K562 (cell line): ENCODE measurements around the gene SNX25. TPM values are rescaled to one million over a fixed set of nuclear protein-coding genes. Genes with fewer than 3 reads are reported as not detected.
A peak's percentile ranks its signal among the peaks of the same experiment; 100 is the strongest.

ENCODE experiments used
- CREB3 ChIP-seq: fragments of 450-650 bp; conservative IDR thresholded peaks from 2 replicates; pipeline ENCODE4 v1.6.1; 2016; ENCODE audit warnings: missing genetic modification characterization, low read depth, mild to moderate bottlenecking, missing compliant biosample characterization, moderate library complexity
- ELF1 ChIP-seq: fragments of 200-800 bp; sonication (Bioruptor generic); IDR thresholded peaks from 2 replicates; pipeline ENCODE4 v1.6.1; 2016; ENCODE audit warnings: missing genetic modification characterization, missing compliant biosample characterization
- EP400 ChIP-seq: fragments of 450-650 bp; IDR thresholded peaks from 2 replicates; pipeline ENCODE4 v1.6.1; 2017; ENCODE audit warnings: antibody characterized with exemption, mild to moderate bottlenecking, moderate library complexity
- GATAD2B ChIP-seq: fragments of 450-650 bp; IDR thresholded peaks from 2 replicates; pipeline ENCODE4 v1.6.1; 2017; ENCODE audit warnings: mild to moderate bottlenecking, borderline replicate concordance
- GTF2E2 ChIP-seq: fragments of 200-800 bp; sonication (Bioruptor generic); IDR thresholded peaks from 2 replicates; pipeline ENCODE4 v1.6.1; 2016; ENCODE audit warnings: missing genetic modification characterization, missing compliant biosample characterization
- SAFB ChIP-seq: fragments of 200-400 bp; formaldehyde crosslinking; IDR thresholded peaks from 2 replicates; pipeline ENCODE4 v1.6.1; 2017; ENCODE audit warnings: low read depth, low read length, borderline replicate concordance
- SFPQ ChIP-seq: fragments of 200-400 bp; formaldehyde crosslinking; IDR thresholded peaks from 2 replicates; pipeline ENCODE4 v1.6.1; 2017; ENCODE audit warnings: mild to moderate bottlenecking, low read depth, low read length, moderate library complexity
- TFAP4 ChIP-seq: sonication (generic); formaldehyde crosslinking; IDR thresholded peaks from 2 replicates; pipeline ENCODE4 v1.8.0; 2022; ENCODE audit warnings: missing genetic modification reagents, mild to moderate bottlenecking, moderate library complexity, borderline replicate concordance
- ZBTB7A ChIP-seq: IDR thresholded peaks from 2 replicates; pipeline ENCODE4 v1.6.1; 2011; ENCODE audit warnings: low read depth, mild to moderate bottlenecking, low read length, moderate library complexity, borderline replicate concordance; ENCODE audit not compliant: control insufficient read depth
- ZNF592 ChIP-seq: fragments of 450-650 bp; IDR thresholded peaks from 2 replicates; pipeline ENCODE4 v1.6.1; 2017; ENCODE audit warnings: antibody characterized with exemption, mild to moderate bottlenecking
- polyA plus RNA-seq, 8 experiments: library from polyadenylated mRNA; depleted of rRNA in 4 of 8; stranded (reverse) in 5 of 8; unstranded in 3 of 8; fragments of >200 nt; fragmentation: Nextera tagmentation in 2 of 8; fragmentation: Illumina TruSeq in 1 of 8; extraction: Ambion mirVana in 2 of 8; extraction: Trizol in 1 of 8; gene quantifications; 2 replicates each; pipeline versions ENCODE4 v1.2.1 to v1.2.3, GENCODE V29; 2011 to 2014; ENCODE audit warnings: inconsistent platforms in 1 of 8, missing spikeins in 1 of 8
- total RNA-seq, 7 experiments: library from RNA; depleted of rRNA in 6 of 7; stranded (reverse); fragments of >200 nt in 6 of 7; fragmentation: Illumina TruSeq in 2 of 7; extraction: Trizol in 2 of 7; gene quantifications; 2 replicates each; pipeline versions ENCODE4 v1.2.1 to v1.2.3, GENCODE V29; 2011 to 2021; ENCODE audit warnings: low replicate concordance in 1 of 7
- TF ChIP-seq, protein P1 (sequence below): sonication (generic); formaldehyde crosslinking; IDR thresholded peaks from 2 replicates; pipeline ENCODE4 v1.8.0; 2023; ENCODE audit warnings: missing genetic modification reagents, mild to moderate bottlenecking, borderline replicate concordance

The SNX25 gene
- total and polyA plus RNA-seq, 9 of the 15 experiments (the other 6 are each of a cell fraction or from before 2014, with no cell fraction given), result 2.5 to 23.4 (median 13.3) TPM

DNA sequence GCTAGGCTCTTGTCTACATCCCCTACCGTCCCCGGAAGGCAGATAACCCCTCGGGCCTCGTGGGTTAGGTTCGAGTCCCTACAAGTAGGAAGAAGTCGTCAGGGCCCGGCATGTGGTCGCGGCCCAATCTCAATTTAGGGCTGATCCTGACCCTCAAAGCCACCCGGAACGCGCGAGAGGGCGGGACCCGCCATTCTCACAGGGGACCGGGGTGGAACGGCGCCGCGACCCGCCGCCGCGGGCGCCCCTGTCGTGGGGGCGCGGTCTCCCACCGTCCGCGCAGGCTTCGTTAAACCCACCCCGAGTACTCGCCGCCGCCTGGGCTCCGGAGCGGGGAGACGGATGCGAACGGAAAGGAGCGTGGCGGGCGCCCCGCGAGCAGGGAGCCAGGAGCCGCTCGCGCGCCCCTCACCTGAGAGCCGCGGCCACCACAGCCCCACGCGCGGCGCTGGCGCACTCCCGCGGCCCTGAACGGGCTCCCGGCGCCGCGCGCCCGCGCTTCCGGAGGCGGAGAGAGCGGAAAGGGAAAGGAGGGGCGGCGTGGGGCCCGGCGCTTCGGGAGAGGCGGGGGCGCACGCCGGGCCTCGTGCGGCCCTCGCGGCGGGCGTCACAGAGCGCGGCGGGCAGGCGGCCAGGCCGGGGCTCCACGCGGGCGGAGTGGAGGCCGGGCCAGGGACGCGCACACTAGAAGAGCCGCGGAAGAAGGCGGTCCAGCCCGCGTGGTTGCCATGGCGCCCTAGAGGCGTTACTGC lies 5.7 kb upstream of the SNX25 start, which contains the start of gene CFAP97 (continued):
- TF ChIP-seq SFPQ, result no peak
- peak; percentile 94 for TF ChIP-seq GATAD2B
- TF ChIP-seq GTF2E2 (tag), result no peak
- peak; percentile 33; the same call in 1 of the 2 replicates for TF ChIP-seq TFAP4
- TF ChIP-seq ELF1 (tag), result peak; percentile 76; the same call in 1 of the 2 replicates
- TF ChIP-seq ZBTB7A, result peak; percentile 48
- TF ChIP-seq SAFB, result peak; percentile 89
- peak; percentile 69 for TF ChIP-seq EP400
- TF ChIP-seq ZNF592, result peak; percentile 84
- TF ChIP-seq CREB3 (tag), result 0 out of 2 replicates have a peak, but pooled peaks have one; percentile 53
- TF ChIP-seq, protein P1, sequence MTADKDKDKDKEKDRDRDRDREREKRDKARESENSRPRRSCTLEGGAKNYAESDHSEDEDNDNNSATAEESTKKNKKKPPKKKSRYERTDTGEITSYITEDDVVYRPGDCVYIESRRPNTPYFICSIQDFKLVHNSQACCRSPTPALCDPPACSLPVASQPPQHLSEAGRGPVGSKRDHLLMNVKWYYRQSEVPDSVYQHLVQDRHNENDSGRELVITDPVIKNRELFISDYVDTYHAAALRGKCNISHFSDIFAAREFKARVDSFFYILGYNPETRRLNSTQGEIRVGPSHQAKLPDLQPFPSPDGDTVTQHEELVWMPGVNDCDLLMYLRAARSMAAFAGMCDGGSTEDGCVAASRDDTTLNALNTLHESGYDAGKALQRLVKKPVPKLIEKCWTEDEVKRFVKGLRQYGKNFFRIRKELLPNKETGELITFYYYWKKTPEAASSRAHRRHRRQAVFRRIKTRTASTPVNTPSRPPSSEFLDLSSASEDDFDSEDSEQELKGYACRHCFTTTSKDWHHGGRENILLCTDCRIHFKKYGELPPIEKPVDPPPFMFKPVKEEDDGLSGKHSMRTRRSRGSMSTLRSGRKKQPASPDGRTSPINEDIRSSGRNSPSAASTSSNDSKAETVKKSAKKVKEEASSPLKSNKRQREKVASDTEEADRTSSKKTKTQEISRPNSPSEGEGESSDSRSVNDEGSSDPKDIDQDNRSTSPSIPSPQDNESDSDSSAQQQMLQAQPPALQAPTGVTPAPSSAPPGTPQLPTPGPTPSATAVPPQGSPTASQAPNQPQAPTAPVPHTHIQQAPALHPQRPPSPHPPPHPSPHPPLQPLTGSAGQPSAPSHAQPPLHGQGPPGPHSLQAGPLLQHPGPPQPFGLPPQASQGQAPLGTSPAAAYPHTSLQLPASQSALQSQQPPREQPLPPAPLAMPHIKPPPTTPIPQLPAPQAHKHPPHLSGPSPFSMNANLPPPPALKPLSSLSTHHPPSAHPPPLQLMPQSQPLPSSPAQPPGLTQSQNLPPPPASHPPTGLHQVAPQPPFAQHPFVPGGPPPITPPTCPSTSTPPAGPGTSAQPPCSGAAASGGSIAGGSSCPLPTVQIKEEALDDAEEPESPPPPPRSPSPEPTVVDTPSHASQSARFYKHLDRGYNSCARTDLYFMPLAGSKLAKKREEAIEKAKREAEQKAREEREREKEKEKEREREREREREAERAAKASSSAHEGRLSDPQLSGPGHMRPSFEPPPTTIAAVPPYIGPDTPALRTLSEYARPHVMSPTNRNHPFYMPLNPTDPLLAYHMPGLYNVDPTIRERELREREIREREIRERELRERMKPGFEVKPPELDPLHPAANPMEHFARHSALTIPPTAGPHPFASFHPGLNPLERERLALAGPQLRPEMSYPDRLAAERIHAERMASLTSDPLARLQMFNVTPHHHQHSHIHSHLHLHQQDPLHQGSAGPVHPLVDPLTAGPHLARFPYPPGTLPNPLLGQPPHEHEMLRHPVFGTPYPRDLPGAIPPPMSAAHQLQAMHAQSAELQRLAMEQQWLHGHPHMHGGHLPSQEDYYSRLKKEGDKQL (CRISPR knock-in tag), result no peak
